GM21390 (cell line): ENCODE data around the gene ZSCAN23.
"Not testable (repeated sequence)": the region's sequence is repeated elsewhere in the genome, so short reads cannot be mapped to it uniquely, and the experiment has no call there.

Experiments
- ATAC-seq: cut with Tn5 transposase; IDR thresholded peaks from one replicate; pipeline ENCODE4 v1.9.1; 2021; ENCODE audit not compliant: unreplicated experiment

ZSCAN23 gene

GRCh38 chr6:28442586-28442985 is 705 bp downstream of the ZSCAN23 start:
- ATAC-seq = no peak

- no peak for ATAC-seq
These were observed 6.9 kb downstream of the ZSCAN23 start for GRCh38 chr6:28436404-28436803.

GRCh38 chr6:28433119-28433518 is 10.2 kb downstream of the ZSCAN23 start:
- no peak for ATAC-seq

- ATAC-seq = no peak
These were observed 13.5 kb downstream of the ZSCAN23 start for GRCh38 chr6:28429781-28430180.

GRCh38 chr6:28425944-28426541 is 17.2 kb downstream of the ZSCAN23 start:
- peak; percentile 60 for ATAC-seq

GRCh38 chr6:28424163-28424562 is 19.1 kb downstream of the ZSCAN23 start:
- ATAC-seq = no peak

GRCh38 chr6:28423546-28423945 is 19.7 kb downstream of the ZSCAN23 start:
- no peak for ATAC-seq

GRCh38 chr6:28413681-28414080 is 29.6 kb downstream of the ZSCAN23 start:
- ATAC-seq = no peak

- no peak for ATAC-seq
These were observed 32.5 kb downstream of the ZSCAN23 start for GRCh38 chr6:28410767-28411166.

- no peak for ATAC-seq
These were observed 35.1 kb downstream of the ZSCAN23 start for GRCh38 chr6:28408076-28408802.

GRCh38 chr6:28407401-28407800 is 35.9 kb downstream of the ZSCAN23 start:
- no peak for ATAC-seq

GRCh38 chr6:28403923-28404322 is 39.4 kb downstream of the ZSCAN23 start:
- ATAC-seq = not testable (repeated sequence)

- no peak for ATAC-seq
These were observed 41.1 kb downstream of the ZSCAN23 start for GRCh38 chr6:28402197-28402596.

- ATAC-seq = no peak
These were observed 42.1 kb downstream of the ZSCAN23 start for GRCh38 chr6:28401172-28401571.

- no peak for ATAC-seq
These were observed 43.2 kb downstream of the ZSCAN23 start for GRCh38 chr6:28400122-28400451.

- ATAC-seq = peak; percentile 91
These were observed 43.8 kb downstream of the ZSCAN23 start, which contains the start of gene ZSCAN12 for GRCh38 chr6:28399350-28400121. ZSCAN12 (minus strand) TSS chr6:28399747; CDS start chr6:28398405, 1,342 bp downstream.

- ATAC-seq = no peak
These were observed 47.4 kb downstream of the ZSCAN23 start for GRCh38 chr6:28395918-28396317.

GRCh38 chr6:28393912-28394662 is 49.2 kb downstream of the ZSCAN23 start:
- no peak for ATAC-seq

- no peak for ATAC-seq
These were observed 52.6 kb downstream of the ZSCAN23 start for GRCh38 chr6:28390688-28391087.

GRCh38 chr6:28384143-28384533 is 59.2 kb downstream of the ZSCAN23 start:
- no peak for ATAC-seq
